ENCODE measurements around the gene OPN4. TPM values are rescaled to one million over a fixed set of nuclear protein-coding genes. Genes with fewer than 3 reads are reported as not detected.

The OPN4 gene
- total and polyA plus RNA-seq, 2 of the 8 experiments (the other 6 are each of a cell fraction or from before 2014, with no cell fraction given), result not detected

DNA sequence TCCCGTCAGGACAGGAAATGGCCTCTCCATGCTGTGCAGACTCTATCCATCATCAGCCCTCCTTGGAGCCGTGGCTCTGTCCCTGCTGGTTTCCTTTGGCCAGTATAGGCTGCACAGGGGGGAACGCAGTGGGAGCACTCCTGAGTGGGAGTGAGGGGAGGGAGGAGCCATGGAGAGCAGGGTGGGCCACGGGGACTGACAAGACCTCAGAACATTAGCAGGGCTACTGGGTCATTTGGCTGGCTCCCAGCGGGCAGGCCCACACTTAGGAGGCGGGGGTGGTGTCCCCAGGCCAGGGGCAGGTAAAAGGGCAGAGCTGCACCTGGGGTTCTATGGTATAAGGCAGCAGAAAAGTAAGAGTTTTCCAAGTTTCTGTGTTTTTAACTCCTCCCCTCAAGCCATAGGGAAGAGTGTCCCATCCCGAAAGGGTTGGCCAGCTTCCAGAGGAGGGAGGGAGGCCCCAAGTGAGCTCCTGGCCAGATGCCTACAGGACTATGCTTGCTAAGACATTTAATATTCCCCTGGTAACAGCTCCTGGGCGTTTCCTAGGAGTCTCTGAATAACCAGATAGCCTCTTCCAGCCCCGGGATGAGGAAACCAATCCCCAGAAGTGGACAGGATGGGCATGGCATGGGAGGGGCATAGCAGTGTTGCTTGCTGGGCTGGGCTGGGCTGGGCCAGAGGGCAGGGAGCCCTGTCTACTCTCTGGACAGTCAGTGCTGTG lies 5.5 kb upstream of the OPN4 start:
- Histone ChIP-seq H2BK120ac (replicated peaks; ENCODE audit: low read depth, low read length) (no peak overlapping the region), H3K4me1 (replicated peaks in 1 of 4; ENCODE audit: control insufficient read depth in 3 of 4, insufficient read depth in 4 of 4, low read length in 3 of 4) (peaks cover 0 to 6% (median 3%) of the 10 kb centered on the region in 4 experiments; a peak in 1 of 7 replicates), H3K18ac (ENCODE audit: extremely low read depth, low read length) (no peak overlapping the region), H3K9ac (replicated peaks in 1 of 4; ENCODE audit: extremely low read depth in 1 of 4, low read depth in 3 of 4, low read length in 3 of 4) (no peak overlapping the region), H3K27me3 (replicated peaks in 1 of 4; ENCODE audit: control insufficient read depth in 3 of 4, extremely low read depth in 1 of 4, insufficient read depth in 3 of 4, low read length in 3 of 4) (0 out of 7 replicates have a peak, but pooled peaks cover 0 to 2% (median 0%) of the 10 kb centered on the region in 4 experiments), H4K5ac (ENCODE audit: insufficient read length, low read depth, low read length) (no peak overlapping the region), H2BK15ac (ENCODE audit: low read length) (peak overlapping the region; percentile 53; the same call in 1 of the 2 replicates), H4K8ac (ENCODE audit: extremely low read depth, insufficient read depth, low read length) (no peak overlapping the region), H3K79me1 (ENCODE audit: low read depth, low read length) (no peaks in the 10 kb centered on the region), H3K79me2 (ENCODE audit: control insufficient read depth in 1 of 2, insufficient read depth in 2 of 2, low read length in 2 of 2) (no peaks in the 10 kb centered on the region), H2AFZ (ENCODE audit: low read length) (no peak overlapping the region), H3K4me2 (ENCODE audit: insufficient read depth in 1 of 2, low read depth in 2 of 2, low read length in 2 of 2) (no peak overlapping the region), H3K36me3 (ENCODE audit: control insufficient read depth in 2 of 4, insufficient read depth in 4 of 4, low read length in 3 of 4) (no peaks in the 10 kb centered on the region), H4K91ac (replicated peaks; ENCODE audit: insufficient read length, low read length) (no peak overlapping the region), H3K14ac (ENCODE audit: insufficient read length) (no peak overlapping the region), H3K23ac (ENCODE audit: insufficient read length) (no peak overlapping the region), H3K56ac (replicated peaks; ENCODE audit: insufficient read length, low read depth, low read length) (no peak overlapping the region), H4K20me1 (replicated peaks in 1 of 2; ENCODE audit: control insufficient read depth in 1 of 2, insufficient read depth in 2 of 2, low read length in 2 of 2) (peaks cover 0 to 2% of the 10 kb centered on the region in 2 experiments), H3K27ac (ENCODE audit: low read depth, low read length) (no peak overlapping the region), H3K23me2 (ENCODE audit: low read depth, low read length) (peaks cover 3% of the 10 kb centered on the region; the same call in 1 of the 2 replicates), H2BK20ac (ENCODE audit: low read length) (no peak overlapping the region), H3K9me3 (ENCODE audit: insufficient read depth in 2 of 2, low read depth in 1 of 2, low read length in 1 of 2) (no peaks in the 10 kb centered on the region), H3K4me3 (ENCODE audit: extremely low read depth in 1 of 4, insufficient read depth in 2 of 4, low read depth in 3 of 4, low read length in 4 of 4) (no peak overlapping the region), H2AK5ac (ENCODE audit: low read depth, low read length) (no peak overlapping the region), H3K4ac (replicated peaks; ENCODE audit: insufficient read length, low read depth, low read length) (no peak overlapping the region), H2BK12ac (ENCODE audit: low read depth, low read length) (no peak overlapping the region), H2BK5ac (ENCODE audit: low read depth, low read length) (no peak overlapping the region)
- POLR2A ChIA-PET (ENCODE audit: partially characterized antibody), result no interaction called here
- DNase-seq (ENCODE audit: low read depth in 1 of 2, low spot score in 2 of 2), result no peak
- FAIRE-seq, result no peak
- WGBS, 2 experiments (ENCODE audit: extremely low coverage in 1 of 2, insufficient coverage in 1 of 2, insufficient read length in 1 of 2, insufficient replicate concordance in 2 of 2, low coverage in 1 of 2, low lambda C conversion rate in 2 of 2, missing lambda C conversion rate in 1 of 2), result 78% methylated on average over 9 of the region's 9 CpGs; no CpG with 5 or more reads in 1 of the 2 experiments
- CTCF ChIA-PET (ENCODE audit: partially characterized antibody), result interaction anchor here (0.6 to 0.8 kb wide), 2 partner anchors 16 to 34 kb away, joined by 3 to 4 read pairs; no protein-coding TSS in a partner anchor
- TF ChIP-seq, protein P1, sequence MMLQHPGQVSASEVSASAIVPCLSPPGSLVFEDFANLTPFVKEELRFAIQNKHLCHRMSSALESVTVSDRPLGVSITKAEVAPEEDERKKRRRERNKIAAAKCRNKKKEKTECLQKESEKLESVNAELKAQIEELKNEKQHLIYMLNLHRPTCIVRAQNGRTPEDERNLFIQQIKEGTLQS (IDR thresholded peaks at IDR 0.05; ENCODE audit: insufficient read depth, low read depth, low read length), result no peak

Data from H1 (cell line).